Measurements from ENCODE around the gene RBPMS2. TPM values are rescaled to one million over a fixed set of nuclear protein-coding genes. Genes with fewer than 3 reads are reported as not detected.

RBPMS2 gene
- total RNA-seq, 2 experiments from 2014 or later = not detected

GRCh38 chr15:64701482-64702184 is 73.8 kb downstream of the RBPMS2 start:
- ATAC-seq (no peak), DNase-seq (no peak)
- CTCF ChIA-PET = interaction anchor here (0.7 to 1.3 kb wide), 4 partner anchors 13 to 491 kb away, joined by 3 to 5 read pairs (median 3); no protein-coding TSS in a partner anchor
- peak overlapping the region; percentile 57 for H3K27ac Mint-ChIP-seq
- peak overlapping the region; percentile 78 for H3K4me3 Mint-ChIP-seq
- H3K4me1 Mint-ChIP-seq = peaks cover 57% of the 10 kb centered on the region
- H3K36me3 Mint-ChIP-seq = peaks cover 8% of the 10 kb centered on the region
- no peaks in the 10 kb centered on the region for H3K27me3 Mint-ChIP-seq
- no peaks in the 10 kb centered on the region for H3K9me3 Mint-ChIP-seq (ENCODE audit: low read depth)

GRCh38 chr15:64701051-64701450 is 74.3 kb downstream of the RBPMS2 start:
- no peaks in the 10 kb centered on the region for H3K27me3 Mint-ChIP-seq
- no peaks in the 10 kb centered on the region for H3K9me3 Mint-ChIP-seq (ENCODE audit: low read depth)
- H3K4me3 Mint-ChIP-seq = peak overlapping the region; percentile 78
- H3K27ac Mint-ChIP-seq = peak overlapping the region; percentile 16
- peaks cover 8% of the 10 kb centered on the region for H3K36me3 Mint-ChIP-seq
- DNase-seq (no peak), ATAC-seq (no peak)
- H3K4me1 Mint-ChIP-seq = peaks cover 57% of the 10 kb centered on the region
- CTCF ChIA-PET = interaction anchor here (0.7 to 1.3 kb wide), 4 partner anchors 13 to 491 kb away, joined by 3 to 5 read pairs (median 3); no protein-coding TSS in a partner anchor

GRCh38 chr15:64699751-64700388 is 75.5 kb downstream of the RBPMS2 start:
- CTCF ChIA-PET = interaction anchor here (0.8 kb wide), 1 partner anchor 28 kb away, joined by 5 read pairs; no protein-coding TSS in a partner anchor
- H3K4me1 Mint-ChIP-seq = peaks cover 57% of the 10 kb centered on the region

GRCh38 chr15:64698823-64699222 is 76.6 kb downstream of the RBPMS2 start:
- no peaks in the 10 kb centered on the region for H3K27me3 Mint-ChIP-seq

More at GRCh38 chr15:64699751-64700388, 75.5 kb downstream of the RBPMS2 start:
- peaks cover 8% of the 10 kb centered on the region for H3K36me3 Mint-ChIP-seq
- H3K27ac Mint-ChIP-seq = no peak overlapping the region
- DNase-seq (no peak), ATAC-seq (no peak)
- H3K9me3 Mint-ChIP-seq (ENCODE audit: low read depth) = no peaks in the 10 kb centered on the region
- H3K27me3 Mint-ChIP-seq = no peaks in the 10 kb centered on the region
- H3K4me3 Mint-ChIP-seq = no peak overlapping the region

DNA sequence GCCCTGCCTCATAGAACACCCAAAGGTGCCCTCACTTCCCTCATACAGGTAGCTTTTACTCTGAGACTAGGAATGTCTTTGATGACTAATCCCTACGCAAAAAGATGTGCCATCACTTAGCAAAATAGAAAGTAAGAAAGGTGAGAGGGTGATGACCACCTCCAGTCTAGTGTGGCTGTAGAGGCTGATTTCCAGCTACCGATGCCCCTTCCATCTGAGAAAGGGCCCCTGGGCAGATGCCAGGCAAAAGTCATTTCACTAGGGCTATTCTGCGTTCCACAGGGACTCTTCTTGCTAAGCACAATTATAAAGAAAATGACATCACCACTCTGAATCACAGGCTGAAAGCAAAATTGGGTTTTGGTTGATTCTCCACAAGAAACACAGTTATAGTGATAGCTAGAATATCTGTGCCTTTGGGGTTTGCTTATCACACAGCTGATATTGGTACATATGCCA is 77.4 kb downstream of the RBPMS2 start:
- DNase-seq = peak; percentile 48
- H3K36me3 Mint-ChIP-seq = peaks cover 10% of the 10 kb centered on the region
- no peaks in the 10 kb centered on the region for H3K9me3 Mint-ChIP-seq (ENCODE audit: low read depth)
- H3K27me3 Mint-ChIP-seq = no peaks in the 10 kb centered on the region
- H3K27ac Mint-ChIP-seq = peak overlapping the region; percentile 36
- peaks cover 48% of the 10 kb centered on the region for H3K4me1 Mint-ChIP-seq
- ATAC-seq = peak; percentile 34
- CTCF ChIA-PET = interaction anchor here (0.7 to 4.5 kb wide), 3 partner anchors 11 to 44 kb away, joined by 3 to 18 read pairs (median 3); no protein-coding TSS in a partner anchor
- no peak overlapping the region for H3K4me3 Mint-ChIP-seq

More at GRCh38 chr15:64698823-64699222, 76.6 kb downstream of the RBPMS2 start:
- CTCF ChIA-PET = interaction anchor here (1.6 to 4.5 kb wide), 2 partner anchors 12 to 29 kb away, joined by 3 to 18 read pairs; no protein-coding TSS in a partner anchor
- DNase-seq (no peak), ATAC-seq (no peak)
- no peaks in the 10 kb centered on the region for H3K9me3 Mint-ChIP-seq (ENCODE audit: low read depth)
- no peak overlapping the region for H3K27ac Mint-ChIP-seq
- peaks cover 10% of the 10 kb centered on the region for H3K36me3 Mint-ChIP-seq
- peaks cover 55% of the 10 kb centered on the region for H3K4me1 Mint-ChIP-seq
- H3K4me3 Mint-ChIP-seq = no peak overlapping the region

GRCh38 chr15:64696481-64696880 is 78.9 kb downstream of the RBPMS2 start:
- H3K27ac Mint-ChIP-seq = no peak overlapping the region

DNA sequence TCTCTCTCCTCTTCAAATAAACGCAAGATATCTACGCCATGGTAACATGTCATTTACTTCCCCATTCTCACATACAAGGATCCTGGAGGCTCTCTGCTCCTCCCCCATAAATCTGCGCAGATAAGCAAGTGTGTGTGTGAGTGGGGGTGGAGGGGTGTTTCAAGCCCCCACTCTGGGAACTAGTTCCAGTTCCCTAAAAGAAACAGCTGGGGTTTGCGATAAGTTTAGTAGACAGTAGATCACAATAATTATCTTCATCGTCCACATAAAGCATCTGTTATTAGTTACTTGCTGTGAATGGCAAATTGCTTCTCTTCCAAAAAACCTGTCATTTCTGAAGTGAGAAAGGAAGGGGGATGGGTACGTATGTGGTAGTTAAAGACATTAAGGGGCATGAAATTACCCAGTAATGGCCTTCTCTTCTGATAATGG is 79.8 kb downstream of the RBPMS2 start:
- Mint-ChIP-seq H3K4me1 (peaks cover 29% of the 10 kb centered on the region), H3K4me3 (no peak overlapping the region), H3K9me3 (ENCODE audit: low read depth) (no peaks in the 10 kb centered on the region), H3K27ac (no peak overlapping the region), H3K36me3 (peaks cover 8% of the 10 kb centered on the region), H3K27me3 (no peaks in the 10 kb centered on the region)
- CTCF ChIA-PET = interaction anchor here (0.7 to 4.5 kb wide), 3 partner anchors 9 to 114 kb away, joined by 3 to 18 read pairs (median 6); no protein-coding TSS in a partner anchor
- ATAC-seq (no peak), DNase-seq (no peak)

More at GRCh38 chr15:64696481-64696880, 78.9 kb downstream of the RBPMS2 start:
- ATAC-seq (no peak), DNase-seq (no peak)
- Mint-ChIP-seq H3K4me1 (peaks cover 38% of the 10 kb centered on the region), H3K4me3 (no peak overlapping the region), H3K27me3 (no peaks in the 10 kb centered on the region), H3K9me3 (ENCODE audit: low read depth) (no peaks in the 10 kb centered on the region), H3K36me3 (peaks cover 10% of the 10 kb centered on the region)
- CTCF ChIA-PET = interaction anchor here (4.5 kb wide), 1 partner anchor 31 kb away, joined by 18 read pairs; no protein-coding TSS in a partner anchor

DNA sequence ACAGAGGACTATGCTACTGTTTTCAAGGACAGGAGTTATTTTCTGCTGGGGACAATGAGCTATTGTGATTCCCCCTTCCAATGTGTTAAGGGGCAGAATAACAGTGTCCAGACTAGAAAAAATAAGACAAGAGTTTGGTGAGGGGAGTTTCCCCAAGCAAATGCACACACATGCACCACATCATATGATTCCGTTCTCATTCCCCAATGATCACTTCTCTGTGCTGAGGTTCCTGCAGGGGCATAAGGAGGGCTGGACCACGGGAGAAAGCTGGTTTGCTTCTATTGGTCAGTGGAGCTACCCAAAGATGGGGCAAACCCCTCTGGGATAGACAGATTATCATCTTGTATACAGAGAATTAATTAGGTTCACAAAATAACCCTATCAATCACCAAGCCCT is 80.6 kb downstream of the RBPMS2 start:
- H3K4me1 Mint-ChIP-seq = peaks cover 22% of the 10 kb centered on the region
- no peaks in the 10 kb centered on the region for H3K27me3 Mint-ChIP-seq
- CTCF ChIA-PET = interaction anchor here (0.7 to 4.5 kb wide), 4 partner anchors 9 to 114 kb away, joined by 3 to 18 read pairs (median 8); no protein-coding TSS in a partner anchor
- no peak overlapping the region for H3K4me3 Mint-ChIP-seq
- no peak for DNase-seq
- no peak overlapping the region for H3K27ac Mint-ChIP-seq
- no peaks in the 10 kb centered on the region for H3K9me3 Mint-ChIP-seq (ENCODE audit: low read depth)
- ATAC-seq = no peak
- peaks cover 3% of the 10 kb centered on the region for H3K36me3 Mint-ChIP-seq

- CTCF ChIA-PET = interaction anchor here (0.9 to 1.6 kb wide), 2 partner anchors 10 to 35 kb away, joined by 3 to 11 read pairs; no protein-coding TSS in a partner anchor
Measured at GRCh38 chr15:64693134-64693533, 82.3 kb downstream of the RBPMS2 start.

DNA sequence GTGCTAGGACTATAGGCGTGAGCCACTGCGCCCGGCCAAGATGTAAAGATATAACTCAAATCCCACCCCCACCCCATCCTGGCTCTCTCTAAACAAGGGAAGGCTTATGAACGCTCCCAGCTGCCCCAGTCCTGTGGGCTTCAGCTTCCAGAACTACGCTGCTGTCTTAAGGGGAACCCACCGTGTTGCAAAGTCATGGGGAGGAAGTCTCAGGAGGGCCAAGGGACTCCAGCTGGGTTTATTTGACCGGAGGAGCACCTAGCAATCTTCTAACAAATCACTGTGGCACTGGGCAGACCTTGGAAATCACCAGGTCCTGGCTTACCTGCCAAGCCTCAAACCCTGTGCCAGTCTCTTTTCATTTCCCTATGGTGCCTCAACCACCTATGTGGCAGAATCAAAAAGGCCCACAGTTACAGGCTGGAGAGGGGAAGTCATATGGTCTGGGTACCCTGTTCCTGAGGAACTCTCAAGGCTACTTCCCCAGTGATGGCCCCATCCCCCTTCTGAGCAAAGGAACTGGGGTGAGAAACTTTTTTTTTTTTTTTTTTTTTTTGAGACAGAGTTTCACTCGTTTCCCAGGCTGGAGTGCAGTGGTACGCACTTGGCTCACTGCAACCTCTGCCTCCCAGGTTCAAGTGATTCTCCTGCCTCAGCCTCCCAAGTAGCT is 83.4 kb downstream of the RBPMS2 start:
- H3K9me3 Mint-ChIP-seq (ENCODE audit: low read depth) = no peaks in the 10 kb centered on the region
- no peak overlapping the region for H3K27ac Mint-ChIP-seq
- no peaks in the 10 kb centered on the region for H3K27me3 Mint-ChIP-seq
- ATAC-seq (no peak), DNase-seq (no peak)
- no peaks in the 10 kb centered on the region for H3K4me1 Mint-ChIP-seq
- CTCF ChIA-PET = interaction anchor here (1.7 to 3.4 kb wide), 2 partner anchors 31 to 36 kb away, joined by 3 to 22 read pairs; no protein-coding TSS in a partner anchor
- H3K4me3 Mint-ChIP-seq = no peak overlapping the region
- peaks cover 7% of the 10 kb centered on the region for H3K36me3 Mint-ChIP-seq

More at GRCh38 chr15:64693134-64693533, 82.3 kb downstream of the RBPMS2 start:
- H3K27me3 Mint-ChIP-seq = no peaks in the 10 kb centered on the region
- H3K27ac Mint-ChIP-seq = no peak overlapping the region
- H3K4me3 Mint-ChIP-seq = no peak overlapping the region
- ATAC-seq (no peak), DNase-seq (no peak)
- H3K36me3 Mint-ChIP-seq = peaks cover 6% of the 10 kb centered on the region
- H3K4me1 Mint-ChIP-seq = peaks cover 6% of the 10 kb centered on the region
- no peaks in the 10 kb centered on the region for H3K9me3 Mint-ChIP-seq (ENCODE audit: low read depth)

GRCh38 chr15:64690578-64691296 is 84.7 kb downstream of the RBPMS2 start:
- Mint-ChIP-seq H3K36me3 (peaks cover 9% of the 10 kb centered on the region), H3K27me3 (no peaks in the 10 kb centered on the region)

DNA sequence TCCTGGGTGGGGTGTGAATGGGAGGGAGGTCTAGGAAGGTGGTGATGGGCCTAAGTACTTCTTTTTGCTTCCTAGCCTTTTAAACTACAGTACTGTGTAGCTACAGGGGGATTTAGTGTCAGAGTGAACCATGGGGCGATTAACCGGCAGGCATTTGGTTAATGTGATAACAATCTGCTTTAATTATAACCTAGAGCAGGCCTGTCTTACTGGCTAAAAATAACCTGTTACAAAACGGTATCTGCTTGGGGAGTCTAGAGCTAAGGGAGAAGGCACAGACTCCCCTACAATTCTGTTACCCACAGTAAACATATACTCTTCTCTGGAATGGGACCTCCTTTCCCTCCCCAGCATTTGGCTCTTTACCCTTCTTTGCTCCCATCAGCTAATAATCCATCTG is 85.4 kb downstream of the RBPMS2 start:
- H3K4me1 Mint-ChIP-seq = no peaks in the 10 kb centered on the region
- H3K36me3 Mint-ChIP-seq = peaks cover 9% of the 10 kb centered on the region
- no peaks in the 10 kb centered on the region for H3K9me3 Mint-ChIP-seq (ENCODE audit: low read depth)
- ATAC-seq = no peak
- H3K27ac Mint-ChIP-seq = no peak overlapping the region
- H3K4me3 Mint-ChIP-seq = no peak overlapping the region
- no peaks in the 10 kb centered on the region for H3K27me3 Mint-ChIP-seq
- DNase-seq = no peak
- CTCF ChIA-PET = interaction anchor here (1.1 to 3.4 kb wide), 2 partner anchors 38 to 120 kb away, joined by 3 to 22 read pairs; no protein-coding TSS in a partner anchor

More at GRCh38 chr15:64690578-64691296, 84.7 kb downstream of the RBPMS2 start:
- Mint-ChIP-seq H3K27ac (no peak overlapping the region), H3K4me3 (no peak overlapping the region), H3K9me3 (ENCODE audit: low read depth) (no peaks in the 10 kb centered on the region), H3K4me1 (no peaks in the 10 kb centered on the region)
- ATAC-seq (no peak), DNase-seq (no peak)
- CTCF ChIA-PET = interaction anchor here (1.1 to 3.4 kb wide), 3 partner anchors 32 to 119 kb away, joined by 3 to 22 read pairs (median 3); no protein-coding TSS in a partner anchor
